ENCODE data around the gene FDPS.

The FDPS gene

GRCh38 chr1:155308493-155309422, at the start of gene FDPS:
FDPS (plus strand) TSS chr1:155308866; CDS start chr1:155309790, 924 bp downstream.
- DNase-seq: peak; percentile 97

DNA sequence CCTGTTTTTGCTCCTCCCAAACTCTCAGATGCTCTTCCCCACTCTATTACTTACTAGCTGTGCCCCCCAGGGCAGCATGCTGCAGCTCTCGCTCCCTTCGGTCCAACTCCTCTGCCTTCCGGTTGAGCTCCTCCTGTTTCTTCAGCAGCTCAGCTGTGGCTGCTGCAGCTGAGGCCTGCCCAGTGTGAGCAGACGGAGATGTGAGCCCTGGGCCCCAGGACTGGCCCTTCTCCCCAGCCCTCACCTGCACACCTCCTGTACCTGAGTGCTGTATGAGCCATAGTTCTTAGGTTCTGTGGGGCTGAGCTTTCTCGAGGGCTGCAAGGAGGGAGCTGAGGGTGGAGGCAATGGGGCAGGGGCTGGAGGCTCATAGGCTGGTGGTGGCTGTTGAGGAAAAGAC, 48.4 kb upstream of the FDPS start:
- DNase-seq: no peak

GRCh38 chr1:155261493-155261851, 47.2 kb upstream of the FDPS start:
- no peak for DNase-seq

- peak; percentile 96 for DNase-seq
These were observed 46.6 kb upstream of the FDPS start, which contains the start of gene SCAMP3 for GRCh38 chr1:155261852-155262673. SCAMP3 (minus strand) TSS chr1:155262360; CDS start chr1:155262151, 209 bp downstream.

DNA sequence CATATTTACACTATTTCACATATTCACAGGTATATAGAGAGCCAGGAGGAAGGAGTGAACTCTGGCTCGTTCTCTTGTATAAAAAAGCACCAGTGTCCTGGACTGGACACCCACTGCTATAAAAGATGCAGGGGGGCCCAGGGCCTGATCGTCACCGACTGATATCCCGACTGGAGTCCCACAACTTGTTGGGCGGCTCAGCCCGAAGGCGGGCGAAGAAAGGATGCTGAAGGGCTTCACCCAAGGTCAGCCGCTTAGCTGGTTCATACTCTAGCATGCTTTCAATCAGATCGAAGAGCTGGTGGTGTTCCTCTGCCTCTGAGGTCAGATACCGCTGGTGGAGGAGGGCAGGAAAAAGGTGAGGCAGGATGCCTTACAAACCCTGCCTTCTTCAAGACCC, 45.6 kb upstream of the FDPS start:
- no peak for DNase-seq

DNA sequence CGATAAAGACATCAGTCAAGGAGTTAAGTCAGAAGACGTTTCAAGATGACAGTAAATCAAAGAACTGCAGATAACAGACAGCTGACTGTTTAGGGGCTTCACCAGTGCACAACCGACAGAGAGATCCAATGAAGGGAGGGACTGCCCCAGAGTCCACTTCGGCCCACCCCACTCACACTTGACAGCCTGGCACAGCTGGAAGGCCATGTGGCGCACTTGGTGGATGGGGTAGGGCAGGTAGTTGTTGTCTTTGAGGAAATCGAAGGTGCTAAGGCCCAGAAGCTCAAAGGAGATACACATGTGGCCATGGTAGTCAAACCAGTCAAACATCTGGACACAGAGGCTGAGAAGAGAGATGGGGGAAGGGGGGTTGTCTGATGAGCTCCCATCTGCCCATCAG, 42.1 kb upstream of the FDPS start:
- no peak for DNase-seq

- DNase-seq: no peak
These were observed 41.3 kb upstream of the FDPS start for GRCh38 chr1:155267373-155267772.

DNA sequence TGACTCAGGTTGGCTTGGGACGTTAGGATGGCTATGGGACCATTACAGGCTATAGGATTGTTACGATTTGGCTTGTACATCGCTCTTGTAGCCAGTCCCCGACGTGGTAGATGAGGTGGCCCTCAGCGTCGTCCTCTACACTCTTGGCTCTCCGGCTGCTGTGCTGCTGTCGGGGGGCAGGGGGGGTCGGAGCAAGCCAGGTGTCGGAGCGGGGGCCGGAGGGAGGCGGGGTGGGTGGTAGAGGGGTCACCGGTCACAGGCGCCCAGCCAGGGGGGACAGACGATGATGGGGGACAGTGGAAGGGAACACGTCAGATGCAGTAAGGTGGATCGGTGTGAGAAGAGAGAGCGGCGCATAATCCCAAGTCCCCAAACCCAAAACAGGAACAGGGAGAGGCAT, 40.0 kb upstream of the FDPS start:
- no peak for DNase-seq

DNA sequence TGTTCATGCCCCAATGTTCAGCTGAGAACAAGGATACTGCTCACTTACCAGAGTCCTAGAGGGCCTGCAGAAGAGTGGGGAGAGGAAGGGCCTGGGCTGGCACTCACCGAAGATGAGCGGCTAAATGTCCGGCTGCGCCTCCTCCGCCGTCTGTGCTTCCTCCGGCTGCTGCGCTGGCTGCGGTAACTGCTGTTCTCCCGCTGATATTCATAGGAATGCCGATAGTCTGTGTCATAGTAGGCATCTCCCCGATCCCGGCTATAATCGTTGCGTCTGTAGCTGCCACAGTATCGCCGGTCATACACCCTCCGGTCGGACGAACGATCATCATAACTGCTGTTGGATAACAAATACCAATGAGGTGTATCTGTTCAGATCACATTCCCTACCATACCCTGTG, 39.3 kb upstream of the FDPS start:
- no peak for DNase-seq

GRCh38 chr1:155272466-155273342, 36.0 kb upstream of the FDPS start:
- peak; percentile 57 for DNase-seq

DNA sequence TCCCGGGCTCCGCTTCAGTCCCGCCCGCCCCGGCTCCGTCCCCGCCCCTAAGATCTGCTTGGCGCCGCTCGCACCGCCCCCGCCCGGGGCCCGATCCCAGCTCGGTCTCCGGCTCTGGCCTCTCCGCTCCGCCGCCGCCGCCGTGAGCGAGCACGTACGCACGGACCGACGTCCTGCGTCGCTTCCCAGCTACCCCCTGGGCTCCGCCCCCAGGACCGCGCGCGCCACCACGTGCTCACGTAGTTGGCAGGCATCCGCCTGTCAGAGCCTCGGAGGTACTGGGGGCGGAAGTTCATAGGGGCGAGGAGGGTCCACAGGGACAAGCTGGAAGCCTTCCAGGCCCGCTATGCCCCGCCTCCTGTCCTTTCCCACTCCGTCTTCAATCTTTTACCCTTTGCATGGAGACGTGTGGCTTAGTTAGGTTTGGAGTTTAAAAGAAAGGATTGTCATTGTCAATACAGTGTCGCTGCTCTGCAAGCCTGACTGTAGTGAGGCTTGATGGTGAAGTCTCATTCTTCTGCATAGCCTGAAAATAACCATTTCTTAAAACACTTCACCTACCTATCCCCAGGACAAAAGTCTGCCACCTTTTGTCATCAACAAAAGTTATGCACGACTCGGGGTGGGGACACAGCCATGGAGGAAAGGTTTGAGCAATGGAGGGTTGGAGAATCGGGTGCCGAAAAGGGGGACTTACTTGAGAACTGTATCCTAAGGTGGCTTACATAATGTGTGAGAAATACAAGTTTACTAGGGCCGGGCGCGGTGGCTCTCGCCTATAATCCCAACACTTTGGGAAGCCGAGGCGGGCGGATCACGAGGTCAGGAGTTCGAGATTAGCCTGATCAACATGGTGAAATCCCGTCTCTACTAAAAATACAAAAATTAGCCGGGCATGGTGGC, 35.1 kb upstream of the FDPS start, which contains the start of gene CLK2:
TSS of gene CLK2 (minus strand) at position 162 of the 903 bp plus-strand sequence. CDS start 2,527 bp downstream, outside the sequence.
- DNase-seq: peak; percentile 90

- peak; percentile 96 for DNase-seq
These were observed 31.4 kb upstream of the FDPS start, which contains the start of gene HCN3 for GRCh38 chr1:155277070-155277901. HCN3 (plus strand) TSS chr1:155277463; CDS start chr1:155277591, 128 bp downstream.

GRCh38 chr1:155277902-155278688, 30.6 kb upstream of the FDPS start:
- DNase-seq: peak; percentile 73

DNA sequence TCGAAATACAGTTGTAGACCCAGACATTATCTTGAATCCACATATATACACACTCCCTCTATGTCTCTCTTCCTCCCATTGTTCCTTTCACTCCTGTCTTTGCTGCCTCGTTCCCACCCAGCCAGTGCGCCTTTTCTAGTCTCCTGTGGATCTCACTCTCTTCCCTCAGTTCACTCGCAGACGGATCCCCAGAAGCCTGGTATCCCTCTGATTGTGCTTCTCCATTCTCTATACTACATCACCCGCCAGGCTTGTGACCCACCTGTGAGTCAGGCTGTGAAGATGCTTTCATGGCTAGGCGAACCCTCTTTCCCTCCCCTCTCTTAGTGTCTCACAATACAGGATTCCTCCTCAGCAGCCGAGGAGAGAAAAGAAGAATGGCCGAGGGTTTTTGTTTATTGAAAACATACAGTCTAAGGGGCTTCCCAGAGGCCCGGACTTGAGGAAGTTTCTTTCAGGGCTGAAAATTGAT, 29.9 kb upstream of the FDPS start:
- no peak for DNase-seq

- DNase-seq: no peak
These were observed 29.4 kb upstream of the FDPS start for GRCh38 chr1:155279268-155279667.

GRCh38 chr1:155282488-155283091, 26.1 kb upstream of the FDPS start:
- DNase-seq: no peak

GRCh38 chr1:155284476-155284875, 24.2 kb upstream of the FDPS start:
- DNase-seq: no peak

DNA sequence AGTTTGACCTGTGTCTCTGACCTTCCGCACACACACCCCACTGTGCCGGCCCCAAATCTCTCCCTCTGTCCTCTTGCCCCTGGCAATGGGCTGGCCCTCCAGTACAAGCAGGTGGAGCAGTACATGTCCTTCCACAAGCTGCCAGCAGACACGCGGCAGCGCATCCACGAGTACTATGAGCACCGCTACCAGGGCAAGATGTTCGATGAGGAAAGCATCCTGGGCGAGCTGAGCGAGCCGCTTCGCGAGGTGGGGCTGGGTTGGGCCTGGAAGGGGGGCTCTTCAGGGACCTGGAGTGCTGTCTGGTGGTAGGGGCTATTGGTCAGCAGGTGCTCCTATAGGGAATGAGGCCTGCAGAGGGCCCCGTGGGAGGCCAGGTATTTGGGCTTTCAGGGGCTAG, 23.6 kb upstream of the FDPS start:
- no peak for DNase-seq

- no peak for DNase-seq
These were observed 23.0 kb upstream of the FDPS start for GRCh38 chr1:155285631-155286044.
